ENCODE measurements around the gene B3GAT1.

DNA sequence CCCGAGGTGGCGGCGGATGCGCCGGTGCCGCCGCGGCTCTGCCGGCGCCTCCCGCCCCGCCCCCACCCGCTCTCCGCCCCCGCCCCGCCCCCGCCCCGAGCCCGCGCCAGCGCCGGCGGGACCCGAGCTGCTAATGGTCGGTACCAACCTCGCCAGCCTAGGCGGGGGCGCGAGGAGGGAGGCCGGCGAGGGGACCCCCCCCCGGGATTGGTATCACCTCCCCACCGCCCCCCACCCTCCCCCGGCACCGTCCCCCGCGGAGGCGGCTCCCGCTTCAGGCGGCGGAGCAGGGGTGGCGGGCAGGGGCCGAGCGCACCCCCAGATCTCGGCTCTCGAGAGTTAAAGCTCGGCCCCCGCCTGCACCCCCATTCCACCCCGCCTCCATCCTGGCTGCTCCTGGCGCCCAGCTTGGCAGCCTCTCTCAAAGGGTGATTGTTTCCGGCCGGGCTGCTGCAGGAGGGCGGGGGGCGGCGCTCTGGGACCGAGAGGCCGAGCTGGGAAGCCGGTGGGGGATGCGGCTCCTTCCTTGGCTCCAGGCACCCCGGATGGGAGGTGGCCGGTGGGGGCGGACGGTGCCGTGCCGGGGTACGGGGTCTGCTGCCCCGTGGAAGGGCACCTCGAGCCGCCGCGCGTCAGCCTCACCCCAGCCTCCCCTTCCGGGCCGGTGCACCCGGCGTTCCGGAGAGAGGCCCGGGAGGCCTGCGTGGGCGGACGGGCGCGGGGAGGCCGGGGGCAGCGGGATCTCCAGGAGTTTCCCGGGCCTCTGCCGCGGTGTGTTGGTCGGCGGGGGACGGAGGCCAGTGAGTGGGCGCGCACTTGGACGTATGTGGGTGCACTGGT is at the start of gene B3GAT1:
- TF ChIP-seq POLR2A (IDR thresholded peaks at IDR 0.05), result no peak
- TF ChIP-seq, protein P1, sequence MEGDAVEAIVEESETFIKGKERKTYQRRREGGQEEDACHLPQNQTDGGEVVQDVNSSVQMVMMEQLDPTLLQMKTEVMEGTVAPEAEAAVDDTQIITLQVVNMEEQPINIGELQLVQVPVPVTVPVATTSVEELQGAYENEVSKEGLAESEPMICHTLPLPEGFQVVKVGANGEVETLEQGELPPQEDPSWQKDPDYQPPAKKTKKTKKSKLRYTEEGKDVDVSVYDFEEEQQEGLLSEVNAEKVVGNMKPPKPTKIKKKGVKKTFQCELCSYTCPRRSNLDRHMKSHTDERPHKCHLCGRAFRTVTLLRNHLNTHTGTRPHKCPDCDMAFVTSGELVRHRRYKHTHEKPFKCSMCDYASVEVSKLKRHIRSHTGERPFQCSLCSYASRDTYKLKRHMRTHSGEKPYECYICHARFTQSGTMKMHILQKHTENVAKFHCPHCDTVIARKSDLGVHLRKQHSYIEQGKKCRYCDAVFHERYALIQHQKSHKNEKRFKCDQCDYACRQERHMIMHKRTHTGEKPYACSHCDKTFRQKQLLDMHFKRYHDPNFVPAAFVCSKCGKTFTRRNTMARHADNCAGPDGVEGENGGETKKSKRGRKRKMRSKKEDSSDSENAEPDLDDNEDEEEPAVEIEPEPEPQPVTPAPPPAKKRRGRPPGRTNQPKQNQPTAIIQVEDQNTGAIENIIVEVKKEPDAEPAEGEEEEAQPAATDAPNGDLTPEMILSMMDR (IDR thresholded peaks at IDR 0.05), result no peak
